ENCODE data around the gene GARIN5B. TPM values are rescaled to one million over a fixed set of nuclear protein-coding genes. Genes with fewer than 3 reads are reported as not detected.

The GARIN5B gene
- polyA plus RNA-seq, 1 of the 3 experiments (the other 2 are of a cell fraction), result not detected

GRCh38 chr19:55392820-55393761, 30.0 kb upstream of the GARIN5B start:
- H3K27ac ChIP-seq (ENCODE audit: low read depth in 2 of 2, low read length in 1 of 2), result no peak overlapping the region
- no peak overlapping the region for H3K9ac ChIP-seq
- H3K9me3 ChIP-seq, result no peaks in the 10 kb centered on the region
- peaks cover 24% of the 10 kb centered on the region for H3K79me2 ChIP-seq (ENCODE audit: insufficient read depth)
- H3K36me3 ChIP-seq (replicated peaks in 1 of 2; ENCODE audit: control insufficient read depth in 1 of 2, insufficient read depth in 2 of 2, low read length in 1 of 2), result peaks cover 24 to 30% of the 10 kb centered on the region in 2 experiments
- POLR2A ChIA-PET, result interaction anchor here (0.7 to 4.5 kb wide), 2 partner anchors 9 to 14 kb away, joined by 4 to 33 read pairs; partner anchors contain the start of gene UBE2S
- H4K20me1 ChIP-seq (ENCODE audit: insufficient read depth), result peaks cover 44% of the 10 kb centered on the region
- H3K4me3 ChIP-seq (ENCODE audit: low read depth in 2 of 2, low read length in 1 of 2), result no peak overlapping the region
- no peaks in the 10 kb centered on the region for H3K9me2 ChIP-seq
- H2AFZ ChIP-seq (ENCODE audit: low read depth), result no peak overlapping the region
- peaks cover 14 to 28% of the 10 kb centered on the region in 2 experiments; a peak in 3 of 4 replicates for H3K4me1 ChIP-seq (ENCODE audit: control insufficient read depth in 1 of 2, insufficient read depth in 2 of 2, low read depth in 1 of 2, low read length in 1 of 2)
- H3K27me3 ChIP-seq (ENCODE audit: insufficient read depth), result no peaks in the 10 kb centered on the region
- H3F3A ChIP-seq (replicated peaks; ENCODE audit: insufficient read depth), result peaks cover 42% of the 10 kb centered on the region
- 85% methylated on average over 18 of the region's 18 CpGs for WGBS (ENCODE audit: low lambda C conversion rate)
- no peak for TF ChIP-seq POLR2AphosphoS5 (IDR thresholded peaks at IDR 0.05; ENCODE audit: low read depth, low read length)
- TF ChIP-seq GATA2 (CRISPR knock-in tag; IDR thresholded peaks at IDR 0.05), result no peak
- TF ChIP-seq MAX (IDR thresholded peaks at IDR 0.05; ENCODE audit: low read depth), result no peak
- TF ChIP-seq CHD2 (IDR thresholded peaks at IDR 0.05; ENCODE audit: low read length, partially characterized antibody), result no peak
- no peak for TF ChIP-seq USF1 (IDR thresholded peaks at IDR 0.05; ENCODE audit: borderline replicate concordance, low read depth)
- TF ChIP-seq NFIC (IDR thresholded peaks at IDR 0.05; ENCODE audit: borderline replicate concordance), result no peak
- no peak for TF ChIP-seq FOXJ3 (CRISPR knock-in tag; IDR thresholded peaks at IDR 0.05)
- TF ChIP-seq IRF3 (IDR thresholded peaks at IDR 0.05; ENCODE audit: low read depth, low read length), result no peak
- no peak for TF ChIP-seq RAD21 (IDR thresholded peaks at IDR 0.05; ENCODE audit: low read length)
- TF ChIP-seq MEF2A (IDR thresholded peaks at IDR 0.05; ENCODE audit: borderline replicate concordance, low read depth), result no peak
- TF ChIP-seq EZH2phosphoT487 (IDR thresholded peaks at IDR 0.05; ENCODE audit: borderline replicate concordance, low read depth), result no peak
- DNase-seq, result peak; percentile 42
- CTCF ChIA-PET, result interaction anchor here (0.5 to 2.5 kb wide), 3 partner anchors 9 to 252 kb away, joined by 3 to 12 read pairs (median 3); no protein-coding TSS in a partner anchor
- H3K4me2 ChIP-seq, result no peak overlapping the region
